Heart left ventricle (tissue), 13 donors: ENCODE measurements around the gene CXCL5.

Source experiments
- POLR2A ChIP-seq, 2 donors: fragments of 450-650 bp; IDR thresholded peaks; one replicate each; pipeline ENCODE4 v1.6.1; 2017; ENCODE audit warnings: antibody characterized with exemption in 2 of 2, mild to moderate bottlenecking in 2 of 2, moderate library complexity in 2 of 2
- TF ChIP-seq, protein P1 (sequence below), 12 donors: fragments of 200-600 bp; sonication (generic) in 4 of 12; IDR thresholded peaks; one replicate each; pipeline versions ENCODE4 v1.5.0 to v1.8.0; 2018 to 2022; ENCODE audit warnings: antibody characterized with exemption in 12 of 12, mild to moderate bottlenecking in 5 of 12
- donor health status: ischemic (EF 13 %, LVEDD 7.1; RV severe dilation, severe dysfunction).
- donor health status: DM: no; HTN: yes; CAD: no.
- donor health status: DM: no; HTN: no; CAD: no.
- donor health status: ischemic (EF 25% LVEDD 6.9; RV normal size, moderate dysfunction).
- donor health status: ischemic (EF 25% LVEDD 5.7; RV mildly dilated, moderate dysfunction).
- donor health status: ischemic (EF 35%, LVEDD 5.7; RV mildly dilated, moderate dysfunction).
- donor health status: nonischemic (EF 11% LVEDD 7.7; RV severe dilation, severe dysfunction).
- donor health status: DM: yes; HTN: yes; CAD: no.
- donor health status: PGD.
- donor health status: ischemic (EF 29% LVEDD 5.4; RV normal size, mild dysfunction).
- donor health status: nonischemic (EF 23%, LVEDD 6.1; RV moderate dilation, normal function).

DNA sequence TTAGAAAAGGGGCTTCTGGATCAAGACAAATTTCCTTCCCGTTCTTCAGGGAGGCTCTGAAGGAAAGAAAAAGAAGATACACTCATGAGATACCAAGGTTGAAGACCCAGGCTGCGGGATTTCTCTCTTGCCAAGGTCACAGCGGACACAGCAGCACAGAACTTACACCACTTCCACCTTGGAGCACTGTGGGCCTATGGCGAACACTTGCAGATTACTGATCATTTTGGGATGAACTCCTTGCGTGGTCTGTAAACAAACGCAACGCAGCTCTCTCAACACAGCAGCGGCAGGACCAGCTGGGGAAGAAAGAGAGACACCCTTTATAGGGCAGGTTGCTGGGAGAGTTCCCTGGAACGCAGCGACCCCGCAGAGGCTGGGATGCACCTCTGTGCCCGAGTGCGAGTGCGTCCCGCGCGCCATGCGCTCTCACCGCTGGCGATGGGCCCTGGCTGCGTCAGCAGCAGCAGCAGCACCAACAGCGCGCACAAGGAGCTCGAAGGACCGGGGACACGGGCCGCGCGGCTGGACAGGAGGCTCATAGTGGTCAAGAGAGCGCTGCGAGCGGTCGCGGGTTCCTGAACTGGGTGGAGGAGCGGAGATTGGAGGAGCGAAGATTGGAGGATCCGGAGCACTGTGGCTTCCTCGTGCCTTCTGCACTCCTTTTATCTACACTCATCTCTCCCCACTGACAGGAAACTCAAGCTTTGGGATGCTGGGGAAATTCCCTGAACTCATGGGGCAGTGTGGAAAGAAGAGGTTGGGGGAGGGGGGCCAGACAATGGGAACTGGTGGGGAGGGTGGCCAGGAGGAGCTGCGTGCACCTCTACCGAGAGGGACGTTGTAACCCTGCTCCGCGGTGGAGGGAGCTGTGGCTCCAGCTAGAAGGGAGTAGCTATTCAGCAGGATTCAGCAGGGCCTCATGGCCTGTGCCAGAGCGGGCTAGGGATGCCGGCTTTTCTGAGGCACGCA lies at the start of gene CXCL5:
- TF ChIP-seq, protein P1, sequence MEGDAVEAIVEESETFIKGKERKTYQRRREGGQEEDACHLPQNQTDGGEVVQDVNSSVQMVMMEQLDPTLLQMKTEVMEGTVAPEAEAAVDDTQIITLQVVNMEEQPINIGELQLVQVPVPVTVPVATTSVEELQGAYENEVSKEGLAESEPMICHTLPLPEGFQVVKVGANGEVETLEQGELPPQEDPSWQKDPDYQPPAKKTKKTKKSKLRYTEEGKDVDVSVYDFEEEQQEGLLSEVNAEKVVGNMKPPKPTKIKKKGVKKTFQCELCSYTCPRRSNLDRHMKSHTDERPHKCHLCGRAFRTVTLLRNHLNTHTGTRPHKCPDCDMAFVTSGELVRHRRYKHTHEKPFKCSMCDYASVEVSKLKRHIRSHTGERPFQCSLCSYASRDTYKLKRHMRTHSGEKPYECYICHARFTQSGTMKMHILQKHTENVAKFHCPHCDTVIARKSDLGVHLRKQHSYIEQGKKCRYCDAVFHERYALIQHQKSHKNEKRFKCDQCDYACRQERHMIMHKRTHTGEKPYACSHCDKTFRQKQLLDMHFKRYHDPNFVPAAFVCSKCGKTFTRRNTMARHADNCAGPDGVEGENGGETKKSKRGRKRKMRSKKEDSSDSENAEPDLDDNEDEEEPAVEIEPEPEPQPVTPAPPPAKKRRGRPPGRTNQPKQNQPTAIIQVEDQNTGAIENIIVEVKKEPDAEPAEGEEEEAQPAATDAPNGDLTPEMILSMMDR (IDR thresholded peaks at IDR 0.05), result peak in 6 of 12 donors; percentile 14 to 25 (median 17)
- no peak for TF ChIP-seq POLR2A (IDR thresholded peaks at IDR 0.05)
